ENCODE measurements around the gene CCL15.

CCL15 gene

DNA sequence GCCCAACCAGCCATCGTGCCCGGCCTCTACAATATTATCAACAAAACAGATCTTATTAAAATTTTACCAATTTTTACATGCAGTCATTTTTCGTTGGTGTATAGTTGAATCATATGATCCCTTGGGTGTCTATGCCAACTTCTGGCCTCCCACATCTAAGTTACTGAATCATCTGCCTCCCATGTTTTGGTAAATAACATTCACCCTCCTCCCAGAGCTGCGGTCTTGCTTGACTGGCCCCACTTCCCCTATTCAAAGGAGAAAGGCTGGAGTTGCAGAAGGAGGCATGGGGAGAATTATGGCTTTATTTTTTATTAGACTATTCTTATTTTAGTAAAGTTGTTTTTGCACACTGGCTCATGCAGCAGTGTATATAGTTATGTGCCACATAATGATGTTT is 34.9 kb upstream of the CCL15 start:
- CTCF ChIA-PET = interaction anchor here (0.7 to 1.2 kb wide), 2 partner anchors 43 to 113 kb away, joined by 3 read pairs; no protein-coding TSS in a partner anchor
- POLR2A ChIA-PET = no interaction called here

DNA sequence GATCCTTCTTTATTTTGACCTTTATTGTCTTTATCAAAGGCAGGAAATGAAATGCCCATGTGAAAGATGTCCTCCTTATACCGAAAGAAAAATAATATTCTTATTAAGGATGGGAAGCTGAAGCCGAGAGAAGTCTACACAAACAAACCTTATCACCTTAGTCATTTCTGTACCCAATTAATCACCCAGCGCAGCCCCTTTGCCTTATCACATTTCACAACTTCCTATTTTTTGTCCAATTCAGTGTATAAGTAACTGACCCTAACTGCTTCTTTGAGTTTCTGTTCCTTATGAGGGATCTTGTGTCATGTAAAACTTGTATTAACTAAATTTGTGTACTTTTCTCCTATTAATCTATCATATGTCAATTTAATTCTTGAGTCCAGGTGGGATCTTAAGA is 32.8 kb upstream of the CCL15 start:
- no peak overlapping the region for H3K4me3 ChIP-seq (ENCODE audit: low read depth, low read length)
- ChIA-PET CTCF (no interaction called here), POLR2A (no interaction called here)
- H3K36me3 ChIP-seq (ENCODE audit: control insufficient read depth in 2 of 2, insufficient read depth in 1 of 2, low read length in 2 of 2) = no peaks in the 10 kb centered on the region
- TF ChIP-seq ZNF112 (tag by site-specific recombination; IDR thresholded peaks at IDR 0.05) (no peak), ZNF184 (tag by site-specific recombination; IDR thresholded peaks at IDR 0.05) (no peak), ZNF555 (tag by site-specific recombination; conservative IDR thresholded peaks at IDR 0.05) (no peak), ZNF621 (tag by site-specific recombination; IDR thresholded peaks at IDR 0.05) (no peak), ZNF335 (tag by site-specific recombination; conservative IDR thresholded peaks at IDR 0.05) (no peak), ZNF366 (tag by site-specific recombination; conservative IDR thresholded peaks at IDR 0.05) (no peak), ZNF548 (tag by site-specific recombination; IDR thresholded peaks at IDR 0.05) (no peak), ZNF76 (tag by site-specific recombination; IDR thresholded peaks at IDR 0.05; ENCODE audit: borderline replicate concordance, low read depth) (no peak), ZNF624 (tag by site-specific recombination; IDR thresholded peaks at IDR 0.05) (no peak), ZNF626 (tag by site-specific recombination; IDR thresholded peaks at IDR 0.05) (no peak), ZNF350 (tag by site-specific recombination; IDR thresholded peaks at IDR 0.05) (no peak)
- TF ChIP-seq, protein P1, sequence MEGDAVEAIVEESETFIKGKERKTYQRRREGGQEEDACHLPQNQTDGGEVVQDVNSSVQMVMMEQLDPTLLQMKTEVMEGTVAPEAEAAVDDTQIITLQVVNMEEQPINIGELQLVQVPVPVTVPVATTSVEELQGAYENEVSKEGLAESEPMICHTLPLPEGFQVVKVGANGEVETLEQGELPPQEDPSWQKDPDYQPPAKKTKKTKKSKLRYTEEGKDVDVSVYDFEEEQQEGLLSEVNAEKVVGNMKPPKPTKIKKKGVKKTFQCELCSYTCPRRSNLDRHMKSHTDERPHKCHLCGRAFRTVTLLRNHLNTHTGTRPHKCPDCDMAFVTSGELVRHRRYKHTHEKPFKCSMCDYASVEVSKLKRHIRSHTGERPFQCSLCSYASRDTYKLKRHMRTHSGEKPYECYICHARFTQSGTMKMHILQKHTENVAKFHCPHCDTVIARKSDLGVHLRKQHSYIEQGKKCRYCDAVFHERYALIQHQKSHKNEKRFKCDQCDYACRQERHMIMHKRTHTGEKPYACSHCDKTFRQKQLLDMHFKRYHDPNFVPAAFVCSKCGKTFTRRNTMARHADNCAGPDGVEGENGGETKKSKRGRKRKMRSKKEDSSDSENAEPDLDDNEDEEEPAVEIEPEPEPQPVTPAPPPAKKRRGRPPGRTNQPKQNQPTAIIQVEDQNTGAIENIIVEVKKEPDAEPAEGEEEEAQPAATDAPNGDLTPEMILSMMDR (tag by site-specific recombination; IDR thresholded peaks at IDR 0.05) = no peak
- TF ChIP-seq, protein P2, sequence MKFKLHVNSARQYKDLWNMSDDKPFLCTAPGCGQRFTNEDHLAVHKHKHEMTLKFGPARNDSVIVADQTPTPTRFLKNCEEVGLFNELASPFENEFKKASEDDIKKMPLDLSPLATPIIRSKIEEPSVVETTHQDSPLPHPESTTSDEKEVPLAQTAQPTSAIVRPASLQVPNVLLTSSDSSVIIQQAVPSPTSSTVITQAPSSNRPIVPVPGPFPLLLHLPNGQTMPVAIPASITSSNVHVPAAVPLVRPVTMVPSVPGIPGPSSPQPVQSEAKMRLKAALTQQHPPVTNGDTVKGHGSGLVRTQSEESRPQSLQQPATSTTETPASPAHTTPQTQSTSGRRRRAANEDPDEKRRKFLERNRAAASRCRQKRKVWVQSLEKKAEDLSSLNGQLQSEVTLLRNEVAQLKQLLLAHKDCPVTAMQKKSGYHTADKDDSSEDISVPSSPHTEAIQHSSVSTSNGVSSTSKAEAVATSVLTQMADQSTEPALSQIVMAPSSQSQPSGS (tag by site-specific recombination; IDR thresholded peaks at IDR 0.05; ENCODE audit: low read depth) = no peak
- TF ChIP-seq, protein P3, sequence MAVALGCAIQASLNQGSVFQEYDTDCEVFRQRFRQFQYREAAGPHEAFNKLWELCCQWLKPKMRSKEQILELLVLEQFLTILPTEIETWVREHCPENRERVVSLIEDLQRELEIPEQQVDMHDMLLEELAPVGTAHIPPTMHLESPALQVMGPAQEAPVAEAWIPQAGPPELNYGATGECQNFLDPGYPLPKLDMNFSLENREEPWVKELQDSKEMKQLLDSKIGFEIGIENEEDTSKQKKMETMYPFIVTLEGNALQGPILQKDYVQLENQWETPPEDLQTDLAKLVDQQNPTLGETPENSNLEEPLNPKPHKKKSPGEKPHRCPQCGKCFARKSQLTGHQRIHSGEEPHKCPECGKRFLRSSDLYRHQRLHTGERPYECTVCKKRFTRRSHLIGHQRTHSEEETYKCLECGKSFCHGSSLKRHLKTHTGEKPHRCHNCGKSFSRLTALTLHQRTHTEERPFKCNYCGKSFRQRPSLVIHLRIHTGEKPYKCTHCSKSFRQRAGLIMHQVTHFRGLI (tag by site-specific recombination; IDR thresholded peaks at IDR 0.05) = no peak
- TF ChIP-seq, protein P4, sequence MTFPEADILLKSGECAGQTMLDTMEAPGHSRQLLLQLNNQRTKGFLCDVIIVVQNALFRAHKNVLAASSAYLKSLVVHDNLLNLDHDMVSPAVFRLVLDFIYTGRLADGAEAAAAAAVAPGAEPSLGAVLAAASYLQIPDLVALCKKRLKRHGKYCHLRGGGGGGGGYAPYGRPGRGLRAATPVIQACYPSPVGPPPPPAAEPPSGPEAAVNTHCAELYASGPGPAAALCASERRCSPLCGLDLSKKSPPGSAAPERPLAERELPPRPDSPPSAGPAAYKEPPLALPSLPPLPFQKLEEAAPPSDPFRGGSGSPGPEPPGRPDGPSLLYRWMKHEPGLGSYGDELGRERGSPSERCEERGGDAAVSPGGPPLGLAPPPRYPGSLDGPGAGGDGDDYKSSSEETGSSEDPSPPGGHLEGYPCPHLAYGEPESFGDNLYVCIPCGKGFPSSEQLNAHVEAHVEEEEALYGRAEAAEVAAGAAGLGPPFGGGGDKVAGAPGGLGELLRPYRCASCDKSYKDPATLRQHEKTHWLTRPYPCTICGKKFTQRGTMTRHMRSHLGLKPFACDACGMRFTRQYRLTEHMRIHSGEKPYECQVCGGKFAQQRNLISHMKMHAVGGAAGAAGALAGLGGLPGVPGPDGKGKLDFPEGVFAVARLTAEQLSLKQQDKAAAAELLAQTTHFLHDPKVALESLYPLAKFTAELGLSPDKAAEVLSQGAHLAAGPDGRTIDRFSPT (tag by site-specific recombination; IDR thresholded peaks at IDR 0.05) = no peak
- no peaks in the 10 kb centered on the region for H3K4me1 ChIP-seq (ENCODE audit: control insufficient read depth, insufficient read depth, low read length)
- no peak overlapping the region for H3K27ac ChIP-seq (ENCODE audit: extremely low read depth, low read depth, low read length)
- H3K9me3 ChIP-seq (ENCODE audit: control insufficient read depth, insufficient read depth, low read depth, low read length) = no peaks in the 10 kb centered on the region

More for the DNA sequence above, 34.9 kb upstream of the CCL15 start:
- TF ChIP-seq, protein P5, sequence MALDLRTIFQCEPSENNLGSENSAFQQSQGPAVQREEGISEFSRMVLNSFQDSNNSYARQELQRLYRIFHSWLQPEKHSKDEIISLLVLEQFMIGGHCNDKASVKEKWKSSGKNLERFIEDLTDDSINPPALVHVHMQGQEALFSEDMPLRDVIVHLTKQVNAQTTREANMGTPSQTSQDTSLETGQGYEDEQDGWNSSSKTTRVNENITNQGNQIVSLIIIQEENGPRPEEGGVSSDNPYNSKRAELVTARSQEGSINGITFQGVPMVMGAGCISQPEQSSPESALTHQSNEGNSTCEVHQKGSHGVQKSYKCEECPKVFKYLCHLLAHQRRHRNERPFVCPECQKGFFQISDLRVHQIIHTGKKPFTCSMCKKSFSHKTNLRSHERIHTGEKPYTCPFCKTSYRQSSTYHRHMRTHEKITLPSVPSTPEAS (tag by site-specific recombination; IDR thresholded peaks at IDR 0.05) = no peak
- Histone ChIP-seq H3K4me3 (ENCODE audit: low read depth, low read length) (no peak overlapping the region), H3K9me3 (ENCODE audit: control insufficient read depth, insufficient read depth, low read depth, low read length) (no peaks in the 10 kb centered on the region), H3K4me1 (ENCODE audit: control insufficient read depth, insufficient read depth, low read length) (no peaks in the 10 kb centered on the region), H3K27ac (ENCODE audit: extremely low read depth, low read depth, low read length) (no peak overlapping the region), H3K36me3 (ENCODE audit: control insufficient read depth in 2 of 2, insufficient read depth in 1 of 2, low read length in 2 of 2) (no peaks in the 10 kb centered on the region)
